IMR-90 (cell line): Measurements from ENCODE around the gene NOS1. TPM values are rescaled to one million over a fixed set of nuclear protein-coding genes. Genes with fewer than 3 reads are reported as not detected.

ENCODE experiments used
- ATAC-seq: fragments of 200-7000 bp; cut with Tn5 transposase; 2 replicates; pipeline ENCODE4 v1.9.1; 2020; ENCODE audit warnings: low read depth, mild to moderate bottlenecking, moderate library complexity
- BruUV-seq: library from RNA; stranded (reverse); fragments of 400-500 nt; replicated peaks from 2 replicates; lab custom pipeline; 2021; lab: Mats Ljungman, UMichigan
- CTCF ChIA-PET: fragments of 300-600 bp; formaldehyde crosslinking; extraction: SDS; loops from one replicate; lab custom pipeline; 2021; ENCODE audit warnings: antibody characterized with exemption; lab: Yijun Ruan, JAX
- POLR2A ChIA-PET: fragments of 300-600 bp; sonication (Branson Sonifier 250); formaldehyde crosslinking; loops from one replicate; lab custom pipeline; 2022; ENCODE audit warnings: antibody characterized with exemption; ENCODE audit not compliant: unreplicated experiment; lab: Charles Lee
- DNase-seq: peaks from one replicate; pipeline ENCODE4 v3.0.0; 2013
- H2AFZ ChIP-seq: replicated peaks from 2 replicates; pipeline ENCODE3; 2013; ENCODE audit warnings: low read length, mild to moderate bottlenecking; ENCODE audit not compliant: poor library complexity
- H2AK5ac ChIP-seq: 2 replicates; pipeline ENCODE4 v1.6.1; 2013; ENCODE audit warnings: low read depth, low read length, inconsistent platforms
- H2AK9ac ChIP-seq: replicated peaks from 2 replicates; pipeline ENCODE3; 2013; ENCODE audit warnings: mild to moderate bottlenecking, low read depth, low read length, moderate library complexity; ENCODE audit not compliant: poor library complexity
- H2BK120ac ChIP-seq: 2 replicates; pipeline ENCODE4 v1.6.1; 2013; ENCODE audit warnings: low read depth, low read length, inconsistent platforms
- H2BK15ac ChIP-seq: 3 replicates; pipeline ENCODE4 v1.6.1; 2013; ENCODE audit warnings: low read depth, low read length, inconsistent platforms
- H2BK20ac ChIP-seq: 2 replicates; pipeline ENCODE4 v1.6.1; 2013; ENCODE audit warnings: low read depth, mild to moderate bottlenecking, inconsistent platforms, low read length, moderate library complexity
- H2BK5ac ChIP-seq: 2 replicates; pipeline ENCODE4 v1.6.1; 2013; ENCODE audit warnings: mild to moderate bottlenecking, low read depth, low read length, inconsistent platforms; ENCODE audit not compliant: poor library complexity, severe bottlenecking
- H3K14ac ChIP-seq: replicated peaks from 2 replicates; pipeline ENCODE4 v1.6.1; 2013; ENCODE audit warnings: low read depth, low read length, inconsistent platforms
- H3K18ac ChIP-seq: 2 replicates; pipeline ENCODE4 v1.6.1; 2013; ENCODE audit warnings: low read depth, low read length, control low read depth
- H3K23ac ChIP-seq: 2 replicates; pipeline ENCODE4 v1.6.1; 2013; ENCODE audit warnings: low read depth, low read length, inconsistent platforms
- H3K27ac ChIP-seq: 2 replicates; pipeline ENCODE4 v1.5.1; 2013; ENCODE audit warnings: mild to moderate bottlenecking, control low read depth, low read length; ENCODE audit not compliant: insufficient read depth
- H3K27me3 ChIP-seq: 2 replicates; pipeline ENCODE4 v1.6.1; 2013; ENCODE audit warnings: low read length; ENCODE audit not compliant: control insufficient read depth, insufficient read depth
- H3K36me3 ChIP-seq: 2 replicates; pipeline ENCODE4 v1.6.1; 2013; ENCODE audit warnings: low read length, mixed read lengths; ENCODE audit not compliant: control insufficient read depth, insufficient read depth
- H3K4ac ChIP-seq: 2 replicates; pipeline ENCODE4 v1.6.1; 2013; ENCODE audit warnings: low read depth, low read length, inconsistent platforms
- H3K4me1 ChIP-seq: 2 replicates; pipeline ENCODE4 v1.6.1; 2013; ENCODE audit warnings: low read length, mixed read lengths; ENCODE audit not compliant: control insufficient read depth, insufficient read depth
- H3K4me2 ChIP-seq: 2 replicates; pipeline ENCODE4 v1.6.1; 2013; ENCODE audit warnings: low read depth, mild to moderate bottlenecking, control low read depth, low read length, moderate library complexity
- H3K4me3 ChIP-seq: 2 replicates; pipeline ENCODE4 v1.5.1; 2013; ENCODE audit warnings: low read depth, mild to moderate bottlenecking, control low read depth, low read length, moderate library complexity; ENCODE audit not compliant: insufficient read depth
- H3K56ac ChIP-seq: 2 replicates; pipeline ENCODE4 v1.6.1; 2013; ENCODE audit warnings: low read length, inconsistent platforms; ENCODE audit not compliant: insufficient read depth; ENCODE audit errors: extremely low read depth
- H3K79me1 ChIP-seq, 2 experiments: 2 replicates each; pipeline ENCODE4 v1.6.1; 2013; ENCODE audit warnings: low read length in 2 of 2, inconsistent platforms in 1 of 2, low read depth in 1 of 2
- H3K9ac ChIP-seq: 2 replicates; pipeline ENCODE4 v1.6.1; 2013; ENCODE audit warnings: low read depth, low read length, control low read depth
- H3K9me1 ChIP-seq: 2 replicates; pipeline ENCODE4 v1.6.1; 2013; ENCODE audit warnings: low read length, inconsistent platforms; ENCODE audit not compliant: insufficient read depth
- H3K9me3 ChIP-seq: 2 replicates; pipeline ENCODE4 v1.6.1; 2013; ENCODE audit warnings: low read length; ENCODE audit not compliant: control insufficient read depth, insufficient read depth
- H4K20me1 ChIP-seq: 2 replicates; pipeline ENCODE4 v1.6.1; 2013; ENCODE audit warnings: low read length, inconsistent platforms; ENCODE audit not compliant: insufficient read depth
- H4K5ac ChIP-seq: 2 replicates; pipeline ENCODE4 v1.6.1; 2013; ENCODE audit warnings: mild to moderate bottlenecking, low read depth, low read length, control low read depth
- H4K8ac ChIP-seq, 2 experiments: 2 replicates each; pipeline ENCODE4 v1.6.1; 2013; ENCODE audit warnings: low read depth in 2 of 2, low read length in 2 of 2, control low read depth in 1 of 2, inconsistent platforms in 1 of 2
- H4K91ac ChIP-seq: 2 replicates; pipeline ENCODE4 v1.6.1; 2013; ENCODE audit warnings: low read depth, low read length, inconsistent platforms; ENCODE audit not compliant: insufficient read depth
- BHLHE40 ChIP-seq: fragments of 150-350 bp; IDR thresholded peaks from 2 replicates; pipeline ENCODE4 v1.6.1; 2016; ENCODE audit warnings: mild to moderate bottlenecking, low read depth, low read length
- CEBPB ChIP-seq: IDR thresholded peaks from 2 replicates; pipeline ENCODE4 v1.6.1; 2012; ENCODE audit warnings: low read depth, low read length, improper control_type of control experiment
- CHD1 ChIP-seq: IDR thresholded peaks from 2 replicates; pipeline ENCODE4 v1.6.1; 2012; ENCODE audit warnings: low read depth, low read length, improper control_type of control experiment
- FOS ChIP-seq: fragments of 150-350 bp; IDR thresholded peaks from 2 replicates; pipeline ENCODE4 v1.6.1; 2016; ENCODE audit warnings: low read depth, low read length
- MAFK ChIP-seq: IDR thresholded peaks from 2 replicates; pipeline ENCODE4 v1.6.1; 2012; ENCODE audit warnings: low read depth, low read length, improper control_type of control experiment
- MAZ ChIP-seq: IDR thresholded peaks from 2 replicates; pipeline ENCODE4 v1.6.1; 2012; ENCODE audit warnings: low read depth, mild to moderate bottlenecking, low read length, improper control_type of control experiment, moderate library complexity, borderline replicate concordance
- MXI1 ChIP-seq: IDR thresholded peaks from 2 replicates; pipeline ENCODE4 v1.6.1; 2012; ENCODE audit warnings: low read depth, mild to moderate bottlenecking, low read length, moderate library complexity, borderline replicate concordance
- NFE2L2 ChIP-seq: fragments of 150-350 bp; IDR thresholded peaks from 2 replicates; pipeline ENCODE4 v1.6.1; 2016; ENCODE audit warnings: low read depth, mild to moderate bottlenecking, low read length
- POLR2A ChIP-seq: IDR thresholded peaks from 2 replicates; pipeline ENCODE4 v1.6.1; 2012; ENCODE audit warnings: mild to moderate bottlenecking, low read depth, low read length
- RAD21 ChIP-seq: IDR thresholded peaks from 2 replicates; pipeline ENCODE4 v1.6.1; 2012; ENCODE audit warnings: low read length, improper control_type of control experiment
- RCOR1 ChIP-seq: IDR thresholded peaks from 2 replicates; pipeline ENCODE4 v1.6.1; 2012; ENCODE audit warnings: mild to moderate bottlenecking, low read length, improper control_type of control experiment; ENCODE audit not compliant: insufficient replicate concordance
- RFX5 ChIP-seq: IDR thresholded peaks from 2 replicates; pipeline ENCODE4 v1.8.0; 2012; ENCODE audit warnings: low read depth, mild to moderate bottlenecking, low read length, moderate library complexity
- SMC3 ChIP-seq: fragments of 150-350 bp; IDR thresholded peaks from 2 replicates; pipeline ENCODE4 v1.6.1; 2016; ENCODE audit warnings: low read depth, mild to moderate bottlenecking, antibody characterized with exemption, low read length, moderate library complexity
- WGBS, 2 experiments: methylation state at CpG; one replicate each; pipeline versions ENCODE4 v1.1.5 to v1.1.7; 2013; ENCODE audit warnings: missing lambda C conversion rate in 2 of 2; ENCODE audit not compliant: insufficient read length in 1 of 2; ENCODE audit errors: extremely low coverage in 2 of 2; 5-methylcytosine and 5-hydroxymethylcytosine counted together
- dilution Hi-C: fragments of 300-500 bp; cut with HindIII; formaldehyde crosslinking; loops from one replicate; pipeline ENCODE4 v1.14.3; 2018; ENCODE audit warnings: low sequenced_read_pairs; ENCODE audit not compliant: unreplicated experiment
- in situ Hi-C: fragments of 300-500 bp; cut with MboI; formaldehyde crosslinking; loops from 3 replicates; pipeline ENCODE4 v1.14.3; 2019; ENCODE audit warnings: low sequenced_read_pairs, inconsistent platforms, mixed read lengths
- intact Hi-C: fragments of 100-400 bp; cut with micrococcal nuclease; formaldehyde crosslinking; loops from 2 replicates; pipeline ENCODE4 v1.10.0; 2022
- polyA plus RNA-seq, 3 experiments: library from polyadenylated mRNA; depleted of rRNA; stranded (reverse); fragments of >200 nt; gene quantifications; 2 replicates each; pipeline ENCODE4 v1.2.3, GENCODE V29; 2012; ENCODE audit warnings: low replicate concordance in 1 of 3
- total RNA-seq: library from RNA; depleted of rRNA; stranded (reverse); fragments of >200 nt; gene quantifications from 2 replicates; pipeline ENCODE4 v1.2.3, GENCODE V29; 2012
- TF ChIP-seq, protein P1 (sequence below): fragments of 150-350 bp; IDR thresholded peaks from 2 replicates; pipeline ENCODE4 v1.6.1; 2017; ENCODE audit warnings: mild to moderate bottlenecking, antibody characterized with exemption, low read length, low read depth
- TF ChIP-seq, protein P2 (sequence below): fragments of 150-350 bp; IDR thresholded peaks from 2 replicates; pipeline ENCODE4 v1.6.1; 2016; ENCODE audit warnings: low read depth, mild to moderate bottlenecking, low read length, moderate library complexity, borderline replicate concordance

The NOS1 gene
- total and polyA plus RNA-seq, 2 of the 4 experiments (the other 2 are of a cell fraction) = 0.09 TPM; not detected in 1

DNA sequence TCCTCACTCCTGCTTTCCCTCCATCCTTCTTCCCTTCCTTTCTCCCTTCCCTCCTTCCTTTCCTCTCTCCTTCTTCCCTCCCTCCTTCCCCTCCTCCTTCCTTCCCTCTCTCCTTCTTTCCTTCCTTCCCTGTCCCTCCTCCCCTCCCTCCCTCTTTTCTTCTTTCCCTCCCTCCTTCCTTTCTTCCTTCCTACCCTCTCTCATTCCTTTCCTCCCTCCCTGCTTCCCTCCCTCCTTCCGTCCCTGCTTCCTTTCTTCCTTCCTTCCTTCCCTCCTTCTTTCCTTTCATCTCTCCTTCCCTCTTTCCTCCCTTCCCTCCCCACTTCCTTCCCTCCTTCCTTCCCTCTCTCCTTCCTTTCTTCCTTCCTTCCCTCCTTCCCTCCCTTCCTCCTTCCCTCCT lies 39.0 kb downstream of the NOS1 start:
- H2BK20ac ChIP-seq = no peak overlapping the region
- H3K4me2 ChIP-seq = no peak overlapping the region
- H3K4ac ChIP-seq = no peak overlapping the region
- no peak overlapping the region for H4K5ac ChIP-seq
- no peak overlapping the region for H2BK15ac ChIP-seq
- no peak overlapping the region for H4K91ac ChIP-seq
- no peaks in the 10 kb centered on the region for H3K9me1 ChIP-seq
- H3K4me1 ChIP-seq = no peaks in the 10 kb centered on the region
- DNase-seq = no peak
- in situ Hi-C loops = no loop called here
- dilution Hi-C loops = no loop called here
- no peak overlapping the region for H3K56ac ChIP-seq
- H3K9ac ChIP-seq = no peak overlapping the region
- no TSS peak for BruUV-seq
- no peak overlapping the region for H2BK5ac ChIP-seq
- H3K27me3 ChIP-seq = no peaks in the 10 kb centered on the region
- H3K4me3 ChIP-seq = no peak overlapping the region
- ATAC-seq = no peak
- H3K36me3 ChIP-seq = no peaks in the 10 kb centered on the region
- no peak overlapping the region for H3K14ac ChIP-seq
- POLR2A ChIA-PET = no interaction called here
- H3K79me1 ChIP-seq = no peaks in the 10 kb centered on the region
- no peak overlapping the region for H2AFZ ChIP-seq
- TF ChIP-seq NFE2L2 (no peak), BHLHE40 (no peak), POLR2A (no peak), SMC3 (no peak), RFX5 (no peak), FOS (no peak), MAZ (no peak), CHD1 (no peak), RCOR1 (no peak), MXI1 (no peak), MAFK (no peak), CEBPB (no peak), RAD21 (no peak)
- TF ChIP-seq, protein P1, sequence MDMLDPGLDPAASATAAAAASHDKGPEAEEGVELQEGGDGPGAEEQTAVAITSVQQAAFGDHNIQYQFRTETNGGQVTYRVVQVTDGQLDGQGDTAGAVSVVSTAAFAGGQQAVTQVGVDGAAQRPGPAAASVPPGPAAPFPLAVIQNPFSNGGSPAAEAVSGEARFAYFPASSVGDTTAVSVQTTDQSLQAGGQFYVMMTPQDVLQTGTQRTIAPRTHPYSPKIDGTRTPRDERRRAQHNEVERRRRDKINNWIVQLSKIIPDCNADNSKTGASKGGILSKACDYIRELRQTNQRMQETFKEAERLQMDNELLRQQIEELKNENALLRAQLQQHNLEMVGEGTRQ = no peak
- TF ChIP-seq, protein P2, sequence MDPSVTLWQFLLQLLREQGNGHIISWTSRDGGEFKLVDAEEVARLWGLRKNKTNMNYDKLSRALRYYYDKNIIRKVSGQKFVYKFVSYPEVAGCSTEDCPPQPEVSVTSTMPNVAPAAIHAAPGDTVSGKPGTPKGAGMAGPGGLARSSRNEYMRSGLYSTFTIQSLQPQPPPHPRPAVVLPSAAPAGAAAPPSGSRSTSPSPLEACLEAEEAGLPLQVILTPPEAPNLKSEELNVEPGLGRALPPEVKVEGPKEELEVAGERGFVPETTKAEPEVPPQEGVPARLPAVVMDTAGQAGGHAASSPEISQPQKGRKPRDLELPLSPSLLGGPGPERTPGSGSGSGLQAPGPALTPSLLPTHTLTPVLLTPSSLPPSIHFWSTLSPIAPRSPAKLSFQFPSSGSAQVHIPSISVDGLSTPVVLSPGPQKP = no peak
- 33% methylated on average over 1 of the region's 1 CpG; no CpG with 5 or more reads in 1 of the 2 experiments for WGBS, 2 experiments
- H3K9me3 ChIP-seq = peaks cover 41% of the 10 kb centered on the region
- no peak overlapping the region for H3K23ac ChIP-seq
- H4K8ac ChIP-seq = no peak overlapping the region
- no peak overlapping the region for H3K18ac ChIP-seq
- CTCF ChIA-PET = no interaction called here
- H4K20me1 ChIP-seq = no peaks in the 10 kb centered on the region
- no peak overlapping the region for H3K27ac ChIP-seq
- H2AK5ac ChIP-seq = no peak overlapping the region
- H2AK9ac ChIP-seq = no peak overlapping the region
- H2BK120ac ChIP-seq = no peak overlapping the region
- intact Hi-C loops = no loop called here
